HAP-1 (cell line): Measurements from ENCODE around the gene RALY.

Source experiments
- DNase-seq, 2 experiments: peaks; one replicate each; pipeline ENCODE4 v3.0.0-alpha.2; 2016 to 2020; ENCODE audit warnings: low spot score in 2 of 2
- H3K27me3 ChIP-seq: fragments of 250-450 bp; sonication (Bioruptor Pico); 2 replicates; pipeline ENCODE4 v1.5.1; 2020; ENCODE audit warnings: low read depth, mild to moderate bottlenecking, moderate library complexity
- H3K36me3 ChIP-seq: fragments of 250-450 bp; sonication (Bioruptor Pico); replicated peaks from 2 replicates; pipeline ENCODE4 v1.5.1; 2020; ENCODE audit warnings: mild to moderate bottlenecking
- H3K4me1 ChIP-seq: fragments of 250-450 bp; sonication (Bioruptor Pico); 2 replicates; pipeline ENCODE4 v1.5.1; 2020; ENCODE audit warnings: mild to moderate bottlenecking
- H3K4me3 ChIP-seq: fragments of 250-450 bp; sonication (Bioruptor Pico); 2 replicates; pipeline ENCODE4 v1.5.1; 2020; ENCODE audit warnings: mild to moderate bottlenecking, moderate library complexity
- H3K9me3 ChIP-seq: fragments of 250-450 bp; sonication (Bioruptor Pico); 2 replicates; pipeline ENCODE4 v1.5.1; 2020; ENCODE audit warnings: mild to moderate bottlenecking, moderate library complexity
- in situ Hi-C: fragments of 300-500 bp; cut with MboI; formaldehyde crosslinking; loops from 3 replicates; pipeline ENCODE4 v1.14.3; 2020; ENCODE audit warnings: low sequenced_read_pairs, inconsistent platforms, mixed read lengths

RALY gene

DNA sequence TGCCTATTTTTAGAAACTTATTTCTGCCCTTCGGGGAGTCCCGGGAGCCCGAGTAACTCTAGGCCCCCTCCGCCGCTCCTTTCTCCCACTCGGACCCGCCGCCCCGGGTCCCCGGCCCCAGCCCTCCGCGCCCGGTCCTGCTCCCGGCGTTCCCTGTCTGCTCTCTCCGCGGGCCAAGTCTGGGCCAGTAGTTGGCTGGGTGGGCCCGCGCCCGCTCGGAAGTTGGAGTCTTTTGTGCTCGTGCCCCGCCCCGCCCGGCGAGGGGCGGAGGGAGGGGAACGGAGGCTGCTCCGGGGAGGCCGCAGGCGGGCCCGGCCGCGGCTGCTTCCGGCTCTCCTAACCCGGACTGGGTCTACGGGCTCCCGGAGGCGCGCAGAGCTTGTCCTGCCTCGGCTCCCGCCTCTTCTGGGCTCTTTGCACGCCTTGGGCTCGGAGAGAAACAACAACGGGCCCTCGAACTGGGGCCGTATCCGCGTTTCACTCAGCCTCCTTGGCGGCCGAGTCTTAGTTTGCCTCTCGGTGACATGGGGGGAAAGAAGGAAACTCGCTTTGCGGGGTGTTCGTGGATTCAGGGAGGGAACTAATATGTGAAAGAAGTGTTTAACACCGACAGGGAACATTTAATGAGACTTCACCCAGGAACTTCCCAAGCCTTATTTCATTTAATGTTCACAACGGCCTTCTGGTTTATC is 657 bp downstream of the RALY start:
- Histone ChIP-seq H3K4me3 (peak overlapping the region; percentile 92), H3K4me1 (peaks cover 19% of the 10 kb centered on the region), H3K27me3 (no peaks in the 10 kb centered on the region), H3K9me3 (no peaks in the 10 kb centered on the region), H3K36me3 (no peaks in the 10 kb centered on the region; the same call in 1 of the 2 replicates)
- in situ Hi-C loops = no loop called here
- DNase-seq = peak; percentile 78 to 91

DNA sequence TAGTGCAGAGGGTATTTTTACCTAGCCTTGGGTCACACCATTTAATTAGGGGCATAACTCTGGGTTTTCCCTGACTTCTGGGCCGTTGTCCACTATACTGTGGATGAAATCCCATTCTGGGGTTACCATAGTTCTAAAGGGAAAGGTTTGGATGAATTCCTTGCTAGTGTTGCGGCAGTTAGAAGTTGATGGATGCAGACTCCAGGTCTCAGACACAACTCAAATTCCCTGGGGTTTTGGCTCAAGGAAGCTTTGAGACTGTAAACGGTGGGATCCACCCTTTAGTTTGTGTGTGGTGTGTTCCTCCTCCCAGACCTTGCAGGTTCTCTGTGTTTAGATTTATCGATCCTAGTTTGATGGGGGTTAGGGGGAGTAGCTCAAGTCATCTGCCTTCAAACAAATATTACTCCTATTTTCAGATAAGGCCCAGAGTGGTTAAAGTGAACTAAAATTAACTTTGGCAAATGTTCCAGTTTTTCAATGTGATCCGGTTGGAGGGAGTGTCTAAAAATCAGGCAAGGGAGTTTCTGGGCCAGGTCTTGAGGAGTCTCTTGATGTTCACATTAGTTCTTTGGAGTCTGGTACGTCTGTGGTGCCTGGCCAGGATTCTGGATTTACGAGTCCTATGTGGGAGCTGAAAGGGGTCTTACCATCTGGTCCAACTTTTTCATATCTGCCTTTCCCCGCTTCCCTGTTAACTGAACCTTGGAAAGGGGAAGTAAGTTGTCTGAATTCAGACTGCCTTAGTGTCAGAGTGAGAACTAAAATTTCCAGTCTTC is 1.5 kb downstream of the RALY start:
- Histone ChIP-seq H3K9me3 (no peaks in the 10 kb centered on the region), H3K36me3 (no peaks in the 10 kb centered on the region; the same call in 1 of the 2 replicates), H3K4me1 (peaks cover 19% of the 10 kb centered on the region), H3K4me3 (peak overlapping the region; percentile 92), H3K27me3 (no peaks in the 10 kb centered on the region)
- peak in 1 of 2 experiments; percentile 36 for DNase-seq
- in situ Hi-C loops = no loop called here

DNA sequence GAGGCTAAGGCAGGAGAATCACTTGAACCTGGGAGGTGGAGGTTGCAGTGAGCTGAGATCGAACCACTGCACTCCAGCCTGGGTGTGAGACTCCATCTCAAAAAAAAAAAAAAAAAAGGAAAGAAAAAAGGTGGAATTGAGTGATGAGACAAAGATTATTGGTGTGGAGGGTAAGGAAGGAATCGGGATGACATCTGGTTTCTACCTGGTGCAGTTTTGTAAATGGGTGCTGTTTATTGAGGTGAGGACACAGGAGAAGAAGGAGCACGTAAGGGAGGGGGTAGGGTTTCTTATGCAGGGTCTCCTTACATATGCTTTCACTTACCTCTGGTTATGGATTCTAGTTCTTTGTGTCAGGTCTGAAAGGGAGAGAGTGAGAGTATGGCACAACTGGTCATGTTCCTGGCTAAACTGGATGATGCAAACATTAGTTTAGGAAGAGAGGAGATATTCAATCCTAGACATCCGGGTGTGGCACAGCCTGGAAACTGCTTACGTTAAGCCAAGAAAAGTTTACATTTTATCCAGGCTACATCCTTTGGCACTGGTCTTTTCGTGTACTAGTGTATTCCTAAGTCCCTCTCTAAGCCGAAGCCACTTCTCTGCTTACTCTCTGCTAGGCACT is 5.4 kb downstream of the RALY start:
- H3K4me1 ChIP-seq = peaks cover 8% of the 10 kb centered on the region; the same call in 1 of the 2 replicates
- no peak overlapping the region for H3K4me3 ChIP-seq
- no peaks in the 10 kb centered on the region for H3K27me3 ChIP-seq
- H3K9me3 ChIP-seq = no peaks in the 10 kb centered on the region
- DNase-seq = no peak
- in situ Hi-C loops = no loop called here
- no peaks in the 10 kb centered on the region for H3K36me3 ChIP-seq

DNA sequence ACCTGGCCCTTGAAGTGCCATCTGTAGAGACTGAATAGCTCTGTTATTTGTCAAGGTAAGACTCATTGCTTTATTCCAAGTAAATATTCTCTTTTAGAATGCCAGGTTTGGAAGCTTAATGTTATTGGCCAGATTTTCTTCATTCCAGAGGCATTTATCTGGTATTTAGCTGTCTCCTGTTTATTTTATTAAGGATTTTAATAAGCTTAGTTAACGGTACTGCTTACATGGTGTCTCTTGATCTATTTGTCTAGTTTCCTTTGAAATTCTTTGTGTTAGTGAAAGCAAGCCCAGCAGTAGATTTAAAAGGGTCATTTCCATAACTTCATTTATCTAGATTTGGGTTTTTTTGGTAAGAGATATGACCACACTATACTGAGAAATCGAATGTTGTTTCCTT is 7.7 kb downstream of the RALY start:
- DNase-seq = no peak

DNA sequence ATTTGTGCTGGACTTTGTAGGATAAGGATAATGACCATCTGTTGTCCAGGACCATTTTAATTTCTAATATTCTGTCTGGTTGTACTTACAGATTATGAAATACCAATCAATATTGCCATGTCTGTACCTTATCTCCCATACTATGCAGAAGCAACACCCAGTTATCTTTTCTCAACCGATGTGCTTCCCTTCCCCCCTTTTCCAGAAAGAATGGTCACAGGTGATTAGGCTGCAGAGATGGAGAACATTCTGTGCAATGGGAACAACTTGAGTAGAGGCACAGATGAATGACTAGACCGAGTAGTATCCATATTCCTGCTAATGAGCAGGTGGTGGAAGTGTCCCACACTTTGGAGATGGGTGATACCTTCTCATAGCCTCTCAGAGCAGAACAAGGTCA is 10.5 kb downstream of the RALY start:
- no peak overlapping the region for H3K4me3 ChIP-seq
- 0 out of 2 replicates have a peak, but pooled peaks cover 2% of the 10 kb centered on the region for H3K36me3 ChIP-seq
- H3K27me3 ChIP-seq = no peaks in the 10 kb centered on the region
- peaks cover 5% of the 10 kb centered on the region; the same call in 1 of the 2 replicates for H3K4me1 ChIP-seq
- in situ Hi-C loops = no loop called here
- H3K9me3 ChIP-seq = no peaks in the 10 kb centered on the region
- DNase-seq = no peak

More for the DNA sequence above, 7.7 kb downstream of the RALY start:
- H3K9me3 ChIP-seq = no peaks in the 10 kb centered on the region
- no peaks in the 10 kb centered on the region for H3K27me3 ChIP-seq
- H3K4me1 ChIP-seq = peaks cover under 1% of the 10 kb centered on the region
- H3K4me3 ChIP-seq = no peak overlapping the region
- in situ Hi-C loops = no loop called here
- 0 out of 2 replicates have a peak, but pooled peaks cover 2% of the 10 kb centered on the region for H3K36me3 ChIP-seq

DNA sequence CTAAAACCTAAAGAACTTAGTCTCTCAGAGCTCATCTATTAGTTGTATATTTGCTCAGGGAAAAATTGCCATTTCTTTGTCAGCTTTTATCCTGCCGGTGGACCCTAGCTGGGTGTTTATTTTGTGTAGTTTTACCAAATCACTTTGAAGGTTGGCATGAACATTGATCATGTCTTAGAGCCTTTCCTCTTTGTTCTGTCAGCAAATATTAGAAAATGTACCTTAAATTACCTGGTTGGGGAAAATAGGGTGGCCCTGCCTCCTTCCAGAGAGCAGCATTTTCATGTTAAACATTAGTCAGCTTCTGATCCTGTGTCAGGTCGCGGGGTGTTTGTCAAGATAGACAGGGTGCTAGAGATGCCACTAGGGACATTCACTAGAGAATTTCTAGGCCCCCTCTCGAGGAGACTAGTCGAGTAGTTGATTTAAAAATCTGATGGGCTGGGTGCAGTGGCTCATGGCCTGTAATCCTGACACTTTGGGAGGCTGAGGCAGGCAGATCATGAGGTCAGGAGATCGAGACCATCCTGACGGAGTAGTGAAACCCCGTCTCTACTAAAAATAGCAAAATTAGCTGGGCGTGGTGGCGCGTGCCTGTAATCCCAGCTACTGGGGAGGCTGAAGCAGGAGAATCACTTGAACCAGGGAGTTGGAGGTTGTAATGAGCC is 11.2 kb downstream of the RALY start:
- in situ Hi-C loops = no loop called here
- 0 out of 2 replicates have a peak, but pooled peaks cover 2% of the 10 kb centered on the region for H3K36me3 ChIP-seq
- DNase-seq = no peak
- H3K4me1 ChIP-seq = peaks cover 6% of the 10 kb centered on the region
- H3K9me3 ChIP-seq = no peaks in the 10 kb centered on the region
- H3K4me3 ChIP-seq = no peak overlapping the region
- no peaks in the 10 kb centered on the region for H3K27me3 ChIP-seq

DNA sequence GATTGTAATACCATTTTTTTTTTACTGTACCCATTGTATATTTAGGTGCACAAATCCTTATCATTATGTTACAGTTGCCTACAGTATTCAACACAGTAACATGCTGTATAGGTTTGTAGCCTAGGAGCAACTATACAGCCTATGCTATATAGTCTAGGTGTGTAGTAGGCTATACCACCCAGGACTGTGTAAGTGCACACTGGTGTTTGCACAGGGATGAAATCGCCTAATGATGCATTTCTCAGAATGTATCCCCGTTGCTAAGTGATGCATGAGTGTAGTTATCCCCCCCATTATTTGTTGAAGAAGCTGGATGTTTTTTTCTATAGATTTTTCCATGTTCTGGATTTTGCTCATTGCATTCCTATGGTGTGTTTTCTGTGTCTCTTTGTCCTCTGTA is 12.9 kb downstream of the RALY start:
- Histone ChIP-seq H3K4me1 (peaks cover 17% of the 10 kb centered on the region), H3K4me3 (no peak overlapping the region), H3K27me3 (no peaks in the 10 kb centered on the region), H3K36me3 (0 out of 2 replicates have a peak, but pooled peaks cover 2% of the 10 kb centered on the region), H3K9me3 (no peaks in the 10 kb centered on the region)
- in situ Hi-C loops = no loop called here
- no peak for DNase-seq

DNA sequence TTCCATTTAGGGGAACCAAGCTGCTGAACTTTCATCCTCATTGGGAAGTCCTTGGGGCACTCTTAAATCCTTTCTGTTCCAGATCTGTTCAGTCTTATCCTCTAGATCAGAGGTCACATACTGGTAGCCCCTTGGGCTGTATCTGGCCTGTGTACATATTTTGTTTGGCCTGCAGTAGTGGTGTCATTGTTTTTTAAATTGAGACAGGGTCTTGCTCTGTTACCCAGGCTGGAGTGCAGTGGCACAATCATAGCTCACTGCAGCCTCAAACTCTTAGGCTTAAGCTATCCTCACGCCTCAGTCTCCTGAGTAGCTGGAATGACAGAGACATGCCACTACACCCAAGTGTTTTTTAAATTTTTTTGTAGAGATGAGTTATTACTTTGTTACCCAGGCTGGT is 14.8 kb downstream of the RALY start:
- Histone ChIP-seq H3K4me1 (peaks cover 17% of the 10 kb centered on the region), H3K9me3 (no peaks in the 10 kb centered on the region), H3K27me3 (no peaks in the 10 kb centered on the region), H3K36me3 (0 out of 2 replicates have a peak, but pooled peaks cover 2% of the 10 kb centered on the region), H3K4me3 (no peak overlapping the region)
- DNase-seq = no peak
- in situ Hi-C loops = no loop called here

DNA sequence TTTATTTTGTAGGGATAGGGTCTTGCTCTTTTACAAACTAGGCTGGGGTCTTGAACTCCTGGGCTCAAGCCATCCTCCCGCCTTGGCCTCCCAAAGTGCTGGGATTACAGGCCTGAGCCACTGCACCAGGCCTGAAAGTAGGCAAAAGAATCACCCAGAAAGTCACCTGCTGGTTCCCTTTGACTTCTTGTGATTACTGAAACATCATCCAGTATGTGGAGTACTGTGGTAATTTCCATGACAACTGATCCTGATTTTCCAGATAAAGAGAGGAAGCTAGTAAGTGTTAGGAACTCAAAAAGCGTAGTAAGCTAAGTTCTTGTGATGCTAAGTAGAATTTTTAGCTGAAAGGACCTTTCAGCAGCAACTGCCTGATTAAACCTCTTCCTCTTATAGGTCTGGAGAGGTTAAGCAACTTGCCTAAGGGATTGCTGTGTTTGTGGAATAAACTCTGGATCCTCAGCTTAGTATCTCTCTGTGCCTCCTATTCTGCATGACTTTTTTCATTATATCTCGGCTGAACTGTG is 16.8 kb downstream of the RALY start:
- 0 out of 2 replicates have a peak, but pooled peaks cover 2% of the 10 kb centered on the region for H3K36me3 ChIP-seq
- no peaks in the 10 kb centered on the region for H3K9me3 ChIP-seq
- peak; percentile 22 to 79 for DNase-seq
- in situ Hi-C loops = no loop called here
- H3K4me1 ChIP-seq = peaks cover 17% of the 10 kb centered on the region
- H3K4me3 ChIP-seq = no peak overlapping the region
- no peaks in the 10 kb centered on the region for H3K27me3 ChIP-seq

DNA sequence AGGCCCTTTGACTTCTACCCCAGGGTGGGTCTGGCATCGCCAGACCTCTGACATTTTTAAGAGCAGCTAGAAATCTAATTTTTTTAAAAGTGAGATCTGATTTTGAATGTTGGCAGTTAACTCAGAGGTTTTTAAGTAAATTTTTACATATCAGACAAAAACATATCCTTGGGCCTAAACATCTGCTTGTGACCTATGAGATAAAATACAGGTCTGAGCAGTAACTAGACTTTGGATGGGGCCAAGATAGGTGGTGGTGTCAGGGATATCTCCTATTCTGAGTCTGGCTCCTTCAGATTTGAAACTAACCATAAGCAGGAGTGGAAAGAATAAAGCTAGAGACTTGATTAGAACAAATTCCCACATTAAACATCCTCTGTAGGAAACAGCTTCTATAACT is 17.6 kb downstream of the RALY start:
- no peak for DNase-seq
- in situ Hi-C loops = no loop called here
- H3K27me3 ChIP-seq = no peaks in the 10 kb centered on the region
- peaks cover 17% of the 10 kb centered on the region for H3K4me1 ChIP-seq
- no peak overlapping the region for H3K4me3 ChIP-seq
- H3K36me3 ChIP-seq = no peaks in the 10 kb centered on the region
- H3K9me3 ChIP-seq = no peaks in the 10 kb centered on the region

DNA sequence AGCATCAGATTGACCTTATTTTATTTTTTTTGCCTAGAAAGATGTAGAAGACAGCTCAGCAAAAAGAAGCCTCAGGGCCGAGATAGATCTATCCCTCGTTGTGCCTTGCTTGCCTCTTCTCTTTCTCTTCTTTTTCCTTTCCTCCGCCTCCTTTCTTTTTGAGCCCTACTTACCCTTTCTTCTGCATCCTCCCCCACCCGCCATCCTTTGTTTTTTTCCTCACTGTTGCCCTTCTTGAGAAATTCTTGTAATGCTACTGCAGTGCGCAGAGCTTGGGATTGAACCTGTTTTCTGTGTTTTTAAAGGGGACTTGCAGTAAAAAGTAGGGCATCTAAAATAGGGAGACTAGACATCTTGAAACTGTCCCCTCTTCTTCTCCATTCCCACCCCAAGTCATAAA is 18.6 kb downstream of the RALY start:
- no peaks in the 10 kb centered on the region for H3K36me3 ChIP-seq
- H3K9me3 ChIP-seq = no peaks in the 10 kb centered on the region
- H3K4me1 ChIP-seq = peaks cover 17% of the 10 kb centered on the region
- H3K4me3 ChIP-seq = no peak overlapping the region
- no peaks in the 10 kb centered on the region for H3K27me3 ChIP-seq
- in situ Hi-C loops = no loop called here
- no peak for DNase-seq

DNA sequence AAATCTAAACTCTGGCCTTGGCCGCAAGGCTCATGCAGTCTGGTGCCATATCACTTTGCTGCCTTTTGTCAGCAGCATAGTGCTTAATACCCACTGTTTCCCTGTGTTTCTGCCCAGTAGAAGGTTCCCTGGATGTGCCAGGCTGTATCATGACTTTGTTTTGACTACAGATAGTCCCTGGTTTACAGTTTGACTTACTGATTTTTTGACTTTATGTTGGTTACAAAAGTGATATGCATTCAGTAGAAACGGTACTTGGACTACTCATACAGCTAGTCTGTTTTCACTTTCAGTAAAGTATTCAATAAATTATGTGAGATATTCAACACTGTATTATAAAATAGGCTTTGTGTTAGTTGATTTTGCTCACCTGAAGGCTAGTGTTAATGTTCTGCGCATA is 19.0 kb downstream of the RALY start:
- peaks cover 17% of the 10 kb centered on the region for H3K4me1 ChIP-seq
- H3K9me3 ChIP-seq = no peaks in the 10 kb centered on the region
- H3K27me3 ChIP-seq = no peaks in the 10 kb centered on the region
- no peaks in the 10 kb centered on the region for H3K36me3 ChIP-seq
- no peak for DNase-seq
- H3K4me3 ChIP-seq = no peak overlapping the region
- in situ Hi-C loops = no loop called here

DNA sequence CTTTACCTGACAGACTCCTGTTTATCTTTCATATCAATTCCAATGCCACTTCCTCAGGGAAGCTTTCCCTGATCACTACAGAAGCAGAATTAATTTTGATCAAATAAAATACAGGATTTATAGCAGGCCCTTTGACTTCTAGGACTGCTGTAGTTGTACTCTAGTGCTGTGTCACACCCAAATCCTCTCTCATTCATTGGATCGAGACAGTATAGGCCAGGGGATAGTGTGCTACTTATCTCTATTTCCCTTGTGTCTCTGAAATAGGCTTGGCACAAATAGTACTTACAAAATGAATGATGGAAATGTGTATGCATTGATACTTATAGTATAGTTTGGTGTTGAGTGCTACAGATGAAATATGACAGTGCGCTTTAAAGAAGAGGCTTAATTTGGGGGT is 19.8 kb downstream of the RALY start:
- in situ Hi-C loops = no loop called here
- H3K27me3 ChIP-seq = no peaks in the 10 kb centered on the region
- H3K4me1 ChIP-seq = peaks cover 12% of the 10 kb centered on the region
- no peak for DNase-seq
- H3K9me3 ChIP-seq = no peaks in the 10 kb centered on the region
- no peaks in the 10 kb centered on the region for H3K36me3 ChIP-seq
- H3K4me3 ChIP-seq = no peak overlapping the region
